ENCODE results near the gene DST.
"Not testable (repeated sequence)": the region's sequence is repeated elsewhere in the genome, so short reads cannot be mapped to it uniquely, and the experiment has no call there.

DST gene

GRCh38 chr6:56511591-56511990, 131.1 kb downstream of the DST start:
- DNase-seq: no peak

- no peak for DNase-seq
Measured at GRCh38 chr6:56510984-56511531, 131.6 kb downstream of the DST start.

- no peak for DNase-seq
Measured at GRCh38 chr6:56509031-56509430, 133.7 kb downstream of the DST start.

- no peak for DNase-seq
Measured at GRCh38 chr6:56507517-56507916, 135.2 kb downstream of the DST start.

GRCh38 chr6:56505512-56506260, 137.0 kb downstream of the DST start:
- DNase-seq: no peak

- no peak for DNase-seq
Measured at GRCh38 chr6:56501993-56502392, 140.7 kb downstream of the DST start.

- no peak for DNase-seq
Measured at GRCh38 chr6:56499095-56499494, 143.6 kb downstream of the DST start.

GRCh38 chr6:56497691-56498090, 145.0 kb downstream of the DST start:
- DNase-seq: no peak

GRCh38 chr6:56497240-56497639, 145.4 kb downstream of the DST start:
- DNase-seq: no peak

- DNase-seq: not testable (repeated sequence)
Measured at GRCh38 chr6:56496650-56497049, 146.0 kb downstream of the DST start.

GRCh38 chr6:56495654-56496053, 147.0 kb downstream of the DST start:
- no peak for DNase-seq

- DNase-seq: no peak
Measured at GRCh38 chr6:56491606-56492328, 150.9 kb downstream of the DST start.

GRCh38 chr6:56490993-56491392, 151.7 kb downstream of the DST start:
- no peak for DNase-seq

- DNase-seq: no peak
Measured at GRCh38 chr6:56489559-56489958, 153.1 kb downstream of the DST start.

GRCh38 chr6:56488281-56488680, 154.4 kb downstream of the DST start:
- no peak for DNase-seq

- DNase-seq: no peak
Measured at GRCh38 chr6:56486681-56487080, 156.0 kb downstream of the DST start.

GRCh38 chr6:56484669-56485068, 158.0 kb downstream of the DST start:
- DNase-seq: no peak

- no peak for DNase-seq
Measured at GRCh38 chr6:56483929-56484328, 158.8 kb downstream of the DST start.

GRCh38 chr6:56482525-56482924, 160.2 kb downstream of the DST start:
- no peak for DNase-seq

- no peak for DNase-seq
Measured at GRCh38 chr6:56481957-56482356, 160.7 kb downstream of the DST start.

GRCh38 chr6:56480654-56481337, 161.9 kb downstream of the DST start:
- no peak for DNase-seq

GRCh38 chr6:56480246-56480645, 162.4 kb downstream of the DST start:
- DNase-seq: no peak

GRCh38 chr6:56479381-56479780, 163.3 kb downstream of the DST start:
- no peak for DNase-seq

GRCh38 chr6:56478202-56478601, 164.5 kb downstream of the DST start:
- no peak for DNase-seq
